ENCODE data around the gene SETBP1.

Gene SETBP1

GRCh38 chr18:44731530-44732237 lies 51.0 kb downstream of the SETBP1 start:
- Histone ChIP-seq H3K36me3 (ENCODE audit: control insufficient read depth in 2 of 2, insufficient read depth in 2 of 2, low read length in 2 of 2) (peaks cover 0 to 2% of the 10 kb centered on the region in 2 donors), H3K27ac (ENCODE audit: low read length) (peak overlapping the region; percentile 25), H3K4me3 (ENCODE audit: low read length in 2 of 2) (no peak overlapping the region), H3K27me3 (ENCODE audit: control insufficient read depth in 1 of 2, insufficient read depth in 2 of 2, low read length in 2 of 2) (no peaks in the 10 kb centered on the region), H3K9ac (ENCODE audit: low read length in 2 of 2) (no peak overlapping the region), H3K4me1 (ENCODE audit: control insufficient read depth, insufficient read depth, low read length) (peaks cover 43% of the 10 kb centered on the region), H3K9me3 (ENCODE audit: control insufficient read depth in 2 of 2, low read length in 2 of 2) (no peaks in the 10 kb centered on the region)

- Histone ChIP-seq H3K4me3 (ENCODE audit: low read length in 2 of 2) (no peak overlapping the region), H3K27ac (ENCODE audit: low read length) (no peak overlapping the region), H3K27me3 (ENCODE audit: control insufficient read depth in 1 of 2, insufficient read depth in 2 of 2, low read length in 2 of 2) (no peaks in the 10 kb centered on the region), H3K9ac (ENCODE audit: low read length in 2 of 2) (no peak overlapping the region), H3K36me3 (ENCODE audit: control insufficient read depth in 2 of 2, insufficient read depth in 2 of 2, low read length in 2 of 2) (peaks cover 0 to 2% of the 10 kb centered on the region in 2 donors), H3K9me3 (ENCODE audit: control insufficient read depth in 2 of 2, low read length in 2 of 2) (no peaks in the 10 kb centered on the region), H3K4me1 (ENCODE audit: control insufficient read depth, insufficient read depth, low read length) (peaks cover 45% of the 10 kb centered on the region)
These were observed 51.5 kb downstream of the SETBP1 start for GRCh38 chr18:44732238-44732563.

GRCh38 chr18:44732599-44732998 lies 51.9 kb downstream of the SETBP1 start:
- Histone ChIP-seq H3K36me3 (ENCODE audit: control insufficient read depth in 2 of 2, insufficient read depth in 2 of 2, low read length in 2 of 2) (peaks cover 0 to 2% of the 10 kb centered on the region in 2 donors), H3K27me3 (ENCODE audit: control insufficient read depth in 1 of 2, insufficient read depth in 2 of 2, low read length in 2 of 2) (no peaks in the 10 kb centered on the region), H3K27ac (ENCODE audit: low read length) (no peak overlapping the region), H3K9ac (ENCODE audit: low read length in 2 of 2) (no peak overlapping the region), H3K4me3 (ENCODE audit: low read length in 2 of 2) (no peak overlapping the region), H3K4me1 (ENCODE audit: control insufficient read depth, insufficient read depth, low read length) (peaks cover 46% of the 10 kb centered on the region), H3K9me3 (ENCODE audit: control insufficient read depth in 2 of 2, low read length in 2 of 2) (no peaks in the 10 kb centered on the region)

- Histone ChIP-seq H3K27ac (ENCODE audit: low read length) (no peak overlapping the region), H3K9ac (ENCODE audit: low read length in 2 of 2) (no peak overlapping the region), H3K9me3 (ENCODE audit: control insufficient read depth in 2 of 2, low read length in 2 of 2) (no peaks in the 10 kb centered on the region), H3K36me3 (ENCODE audit: control insufficient read depth in 2 of 2, insufficient read depth in 2 of 2, low read length in 2 of 2) (peaks cover 0 to 2% of the 10 kb centered on the region in 2 donors), H3K27me3 (ENCODE audit: control insufficient read depth in 1 of 2, insufficient read depth in 2 of 2, low read length in 2 of 2) (no peaks in the 10 kb centered on the region), H3K4me3 (ENCODE audit: low read length in 2 of 2) (no peak overlapping the region), H3K4me1 (ENCODE audit: control insufficient read depth, insufficient read depth, low read length) (peaks cover 46% of the 10 kb centered on the region)
These were observed 52.5 kb downstream of the SETBP1 start for GRCh38 chr18:44733069-44733753.

GRCh38 chr18:44733754-44734465 lies 53.2 kb downstream of the SETBP1 start:
- Histone ChIP-seq H3K4me1 (ENCODE audit: control insufficient read depth, insufficient read depth, low read length) (peaks cover 46% of the 10 kb centered on the region), H3K4me3 (ENCODE audit: low read length in 2 of 2) (no peak overlapping the region), H3K27me3 (ENCODE audit: control insufficient read depth in 1 of 2, insufficient read depth in 2 of 2, low read length in 2 of 2) (no peaks in the 10 kb centered on the region), H3K27ac (ENCODE audit: low read length) (no peak overlapping the region), H3K9ac (ENCODE audit: low read length in 2 of 2) (no peak overlapping the region), H3K36me3 (ENCODE audit: control insufficient read depth in 2 of 2, insufficient read depth in 2 of 2, low read length in 2 of 2) (peaks cover 0 to 2% of the 10 kb centered on the region in 2 donors), H3K9me3 (ENCODE audit: control insufficient read depth in 2 of 2, low read length in 2 of 2) (no peaks in the 10 kb centered on the region)

- Histone ChIP-seq H3K36me3 (ENCODE audit: control insufficient read depth in 2 of 2, insufficient read depth in 2 of 2, low read length in 2 of 2) (peaks cover 0 to 2% of the 10 kb centered on the region in 2 donors), H3K4me3 (ENCODE audit: low read length in 2 of 2) (no peak overlapping the region), H3K27ac (ENCODE audit: low read length) (no peak overlapping the region), H3K27me3 (ENCODE audit: control insufficient read depth in 1 of 2, insufficient read depth in 2 of 2, low read length in 2 of 2) (no peaks in the 10 kb centered on the region), H3K9me3 (ENCODE audit: control insufficient read depth in 2 of 2, low read length in 2 of 2) (no peaks in the 10 kb centered on the region), H3K4me1 (ENCODE audit: control insufficient read depth, insufficient read depth, low read length) (peaks cover 44% of the 10 kb centered on the region), H3K9ac (ENCODE audit: low read length in 2 of 2) (no peak overlapping the region)
These were observed 54.4 kb downstream of the SETBP1 start for GRCh38 chr18:44735096-44735495.

DNA sequence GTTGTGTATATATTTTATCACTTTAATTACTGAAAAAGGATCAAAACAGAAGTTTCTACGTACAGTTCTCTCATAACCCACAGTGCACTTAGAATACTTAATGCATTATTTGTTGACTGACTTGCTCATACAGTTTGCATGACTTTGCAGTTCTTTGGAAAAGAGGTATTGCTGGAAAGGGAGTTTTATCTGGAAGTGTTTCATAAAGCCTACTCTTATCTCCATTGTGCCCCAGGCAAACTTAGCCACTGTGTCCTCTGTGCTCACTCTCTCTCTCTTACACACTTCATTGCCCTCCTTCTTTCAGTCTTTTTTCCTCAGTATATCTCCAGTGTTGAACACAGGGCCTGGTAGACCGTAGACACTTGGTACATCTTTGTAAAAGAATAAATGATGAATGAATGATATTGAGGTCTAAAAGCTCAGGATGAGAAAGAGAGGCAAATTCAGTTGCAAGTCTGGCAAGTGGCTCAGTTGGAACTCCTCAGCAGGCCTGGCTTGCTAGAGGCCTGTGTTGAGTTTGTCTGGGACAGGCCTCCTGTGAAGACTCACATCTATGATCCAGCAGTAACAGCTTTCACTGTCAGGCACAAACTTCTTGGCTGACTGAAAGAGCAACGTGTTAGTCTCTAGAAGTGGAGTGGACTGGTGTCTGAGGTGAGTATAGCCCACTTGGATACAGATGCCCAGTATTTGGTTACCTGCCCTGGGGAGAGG lies 56.1 kb downstream of the SETBP1 start:
- Histone ChIP-seq H3K9ac (ENCODE audit: low read length in 2 of 2) (no peak overlapping the region), H3K27ac (ENCODE audit: low read length) (peak overlapping the region; percentile 63), H3K4me3 (ENCODE audit: low read length in 2 of 2) (no peak overlapping the region), H3K4me1 (ENCODE audit: control insufficient read depth, insufficient read depth, low read length) (peaks cover 41% of the 10 kb centered on the region), H3K9me3 (ENCODE audit: control insufficient read depth in 2 of 2, low read length in 2 of 2) (no peaks in the 10 kb centered on the region), H3K36me3 (ENCODE audit: control insufficient read depth in 2 of 2, insufficient read depth in 2 of 2, low read length in 2 of 2) (peaks cover 0 to 4% of the 10 kb centered on the region in 2 donors), H3K27me3 (ENCODE audit: control insufficient read depth in 1 of 2, insufficient read depth in 2 of 2, low read length in 2 of 2) (no peaks in the 10 kb centered on the region)

- Histone ChIP-seq H3K4me3 (ENCODE audit: low read length in 2 of 2) (no peak overlapping the region), H3K27me3 (ENCODE audit: control insufficient read depth in 1 of 2, insufficient read depth in 2 of 2, low read length in 2 of 2) (no peaks in the 10 kb centered on the region), H3K9me3 (ENCODE audit: control insufficient read depth in 2 of 2, low read length in 2 of 2) (no peaks in the 10 kb centered on the region), H3K9ac (ENCODE audit: low read length in 2 of 2) (no peak overlapping the region), H3K36me3 (ENCODE audit: control insufficient read depth in 2 of 2, insufficient read depth in 2 of 2, low read length in 2 of 2) (peaks cover 0 to 4% of the 10 kb centered on the region in 2 donors), H3K27ac (ENCODE audit: low read length) (peak overlapping the region; percentile 63), H3K4me1 (ENCODE audit: control insufficient read depth, insufficient read depth, low read length) (peaks cover 42% of the 10 kb centered on the region)
These were observed 56.9 kb downstream of the SETBP1 start for GRCh38 chr18:44737623-44738022.

GRCh38 chr18:44740000-44740399 lies 59.3 kb downstream of the SETBP1 start:
- Histone ChIP-seq H3K9me3 (ENCODE audit: control insufficient read depth in 2 of 2, low read length in 2 of 2) (no peaks in the 10 kb centered on the region), H3K36me3 (ENCODE audit: control insufficient read depth in 2 of 2, insufficient read depth in 2 of 2, low read length in 2 of 2) (peaks cover 0 to 2% of the 10 kb centered on the region in 2 donors), H3K27ac (ENCODE audit: low read length) (peak overlapping the region; percentile 24), H3K9ac (ENCODE audit: low read length in 2 of 2) (no peak overlapping the region), H3K4me3 (ENCODE audit: low read length in 2 of 2) (no peak overlapping the region), H3K27me3 (ENCODE audit: control insufficient read depth in 1 of 2, insufficient read depth in 2 of 2, low read length in 2 of 2) (no peaks in the 10 kb centered on the region), H3K4me1 (ENCODE audit: control insufficient read depth, insufficient read depth, low read length) (peaks cover 48% of the 10 kb centered on the region)

GRCh38 chr18:44741085-44741484 lies 60.4 kb downstream of the SETBP1 start:
- Histone ChIP-seq H3K9me3 (ENCODE audit: control insufficient read depth in 2 of 2, low read length in 2 of 2) (no peaks in the 10 kb centered on the region), H3K4me3 (ENCODE audit: low read length in 2 of 2) (peak overlapping the region in 1 of 2 donors; percentile 7), H3K4me1 (ENCODE audit: control insufficient read depth, insufficient read depth, low read length) (peaks cover 51% of the 10 kb centered on the region), H3K9ac (ENCODE audit: low read length in 2 of 2) (no peak overlapping the region), H3K27me3 (ENCODE audit: control insufficient read depth in 1 of 2, insufficient read depth in 2 of 2, low read length in 2 of 2) (no peaks in the 10 kb centered on the region), H3K36me3 (ENCODE audit: control insufficient read depth in 2 of 2, insufficient read depth in 2 of 2, low read length in 2 of 2) (peaks cover 0 to 2% of the 10 kb centered on the region in 2 donors), H3K27ac (ENCODE audit: low read length) (peak overlapping the region; percentile 85)
